GM21737 (cell line): ENCODE data around the gene KIAA0930.
"Not testable (repeated sequence)": the region's sequence is repeated elsewhere in the genome, so short reads cannot be mapped to it uniquely, and the experiment has no call there.

Source experiments
- ATAC-seq: cut with Tn5 transposase; IDR thresholded peaks from one replicate; pipeline ENCODE4 v1.9.1; 2021; ENCODE audit warnings: mild to moderate bottlenecking, moderate library complexity; ENCODE audit not compliant: unreplicated experiment

KIAA0930 gene

DNA sequence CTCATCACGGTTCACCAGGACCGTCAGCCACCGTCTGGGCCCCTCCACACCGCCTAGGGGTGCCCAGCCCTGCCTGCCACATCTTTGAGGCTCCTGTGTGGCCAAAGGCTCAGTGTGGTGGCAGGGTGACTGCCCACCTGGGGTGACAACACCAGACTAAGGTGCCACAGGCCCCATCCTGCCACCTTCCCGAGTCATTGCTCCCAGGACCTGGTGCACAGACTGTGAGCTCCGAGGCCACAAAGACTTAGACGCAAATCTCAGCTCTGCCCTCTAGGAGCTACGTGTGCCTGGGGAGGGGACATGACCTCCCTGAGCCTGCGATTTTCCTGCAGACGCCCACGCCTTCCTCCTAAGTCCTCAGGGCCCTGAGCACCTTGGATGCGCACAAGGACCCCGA lies 36.5 kb downstream of the KIAA0930 start:
- ATAC-seq, result no peak

DNA sequence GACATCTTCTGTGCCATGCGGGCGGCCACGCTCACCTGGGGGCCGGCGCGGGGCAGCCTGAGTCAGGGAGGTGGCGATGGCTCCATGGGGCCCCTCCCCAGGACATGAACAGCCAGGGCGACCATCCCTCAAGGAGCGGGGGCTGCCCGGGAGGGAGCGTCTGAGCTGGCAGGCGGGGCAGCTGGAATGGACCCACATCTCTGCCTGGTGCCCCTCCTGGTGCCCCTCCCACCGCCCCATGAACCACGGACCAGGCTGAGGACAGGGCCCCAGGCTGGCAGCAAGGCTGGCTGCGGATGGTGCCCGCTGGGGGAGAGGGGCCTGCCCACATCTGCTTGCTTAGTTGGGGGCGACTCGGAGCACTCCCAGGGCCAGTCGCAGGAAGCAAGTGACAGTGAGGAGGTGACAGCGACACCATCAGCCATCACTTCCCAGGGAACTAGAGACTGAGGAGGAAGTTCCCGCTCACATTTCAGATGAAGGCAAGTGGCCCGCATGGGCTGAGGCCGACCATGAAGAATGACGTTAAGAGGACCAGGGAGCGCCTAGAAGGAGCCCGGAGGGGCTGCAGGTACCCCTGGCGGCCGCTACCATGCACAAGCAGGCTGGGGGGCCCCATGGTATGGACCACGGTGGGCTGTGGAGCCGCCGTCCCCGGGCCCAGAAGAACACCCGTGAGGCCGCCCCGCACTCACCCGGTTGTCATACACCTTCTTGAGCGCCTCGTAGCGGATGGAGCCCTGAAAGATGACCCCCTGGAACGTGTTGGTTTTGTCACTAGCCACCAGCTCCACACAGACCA lies 37.3 kb downstream of the KIAA0930 start:
- no peak for ATAC-seq

DNA sequence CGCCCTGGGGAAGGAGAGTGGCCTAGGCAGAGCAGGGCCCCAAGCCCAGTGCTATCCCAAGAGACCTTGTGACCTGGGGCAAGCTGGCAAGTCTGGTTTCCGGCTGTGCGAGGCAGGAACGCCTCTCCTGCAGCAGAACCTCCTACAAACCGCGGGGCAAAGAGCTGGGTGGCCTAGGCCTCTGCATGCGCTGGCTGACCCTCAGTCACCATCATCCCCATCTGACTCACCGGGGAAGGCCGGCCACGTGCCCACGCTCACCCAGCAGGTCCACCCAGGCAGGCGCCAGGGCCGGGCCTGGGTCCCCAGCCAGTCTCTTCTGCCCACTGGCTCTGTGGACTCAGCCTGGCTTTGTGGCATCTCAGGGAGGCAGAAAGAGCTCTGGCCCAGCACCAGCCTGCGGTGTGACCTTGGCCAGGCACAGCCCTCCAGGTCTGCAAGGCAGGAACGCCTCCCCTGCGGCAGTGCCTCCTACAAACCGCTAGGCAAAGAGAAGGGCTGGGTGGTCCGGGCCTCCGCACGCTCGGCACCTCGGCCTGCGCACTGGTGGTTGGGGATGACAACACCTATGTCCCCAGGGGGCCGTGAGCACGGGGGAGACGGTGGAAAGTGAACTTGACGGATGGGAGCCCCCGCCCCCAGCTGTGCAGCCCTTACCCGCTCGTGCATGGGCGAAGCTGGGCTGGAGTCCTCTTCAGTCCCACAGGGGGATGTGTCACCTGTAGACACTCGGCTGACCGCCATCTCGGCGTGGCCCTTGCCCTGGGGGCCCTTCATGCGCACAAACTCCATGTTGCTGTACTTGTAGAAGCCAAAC lies 38.2 kb downstream of the KIAA0930 start:
- ATAC-seq, result no peak

GRCh38 chr22:45201678-45202332 lies 38.9 kb downstream of the KIAA0930 start:
- ATAC-seq, result no peak

- ATAC-seq, result no peak
Observed at GRCh38 chr22:45200860-45201511, 39.7 kb downstream of the KIAA0930 start.

DNA sequence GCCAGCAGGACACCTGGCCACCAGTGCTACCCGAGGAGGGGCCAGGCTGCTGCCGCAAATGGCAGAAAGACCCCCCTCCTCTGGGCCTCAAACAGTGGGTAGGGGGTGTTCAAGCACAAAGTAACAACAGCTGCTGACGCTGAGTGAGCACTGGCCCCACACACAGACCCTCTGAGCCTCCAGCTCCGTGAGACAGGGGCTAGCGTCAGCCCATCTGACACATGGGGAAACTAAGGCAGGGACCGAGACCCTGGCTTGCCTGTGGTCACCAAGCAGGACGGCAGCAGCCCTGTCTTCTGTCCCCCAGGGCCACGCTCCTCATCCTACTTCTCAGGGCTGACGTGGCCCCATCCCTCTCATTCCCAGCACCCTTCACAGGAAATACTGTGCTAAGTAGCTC lies 40.5 kb downstream of the KIAA0930 start:
- ATAC-seq, result no peak

- ATAC-seq, result no peak
Observed at GRCh38 chr22:45199723-45200122, 41.0 kb downstream of the KIAA0930 start.

DNA sequence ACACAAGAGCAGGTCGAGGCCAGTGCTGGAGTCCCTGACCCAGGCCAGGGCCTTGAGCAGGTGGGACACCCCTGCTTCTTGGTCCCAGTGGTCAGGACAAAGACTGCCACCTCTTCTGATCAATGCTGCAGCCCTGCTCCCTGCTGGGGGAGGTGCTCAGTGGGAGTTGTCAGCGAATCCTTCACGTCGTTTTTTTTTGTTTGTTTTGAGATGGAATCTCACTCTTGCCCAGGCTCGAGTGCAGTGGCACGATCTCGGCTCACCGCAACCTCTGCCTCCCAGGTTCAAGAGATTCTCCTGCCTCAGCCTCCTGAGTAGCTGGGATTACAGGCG lies 42.3 kb downstream of the KIAA0930 start:
- no peak for ATAC-seq

DNA sequence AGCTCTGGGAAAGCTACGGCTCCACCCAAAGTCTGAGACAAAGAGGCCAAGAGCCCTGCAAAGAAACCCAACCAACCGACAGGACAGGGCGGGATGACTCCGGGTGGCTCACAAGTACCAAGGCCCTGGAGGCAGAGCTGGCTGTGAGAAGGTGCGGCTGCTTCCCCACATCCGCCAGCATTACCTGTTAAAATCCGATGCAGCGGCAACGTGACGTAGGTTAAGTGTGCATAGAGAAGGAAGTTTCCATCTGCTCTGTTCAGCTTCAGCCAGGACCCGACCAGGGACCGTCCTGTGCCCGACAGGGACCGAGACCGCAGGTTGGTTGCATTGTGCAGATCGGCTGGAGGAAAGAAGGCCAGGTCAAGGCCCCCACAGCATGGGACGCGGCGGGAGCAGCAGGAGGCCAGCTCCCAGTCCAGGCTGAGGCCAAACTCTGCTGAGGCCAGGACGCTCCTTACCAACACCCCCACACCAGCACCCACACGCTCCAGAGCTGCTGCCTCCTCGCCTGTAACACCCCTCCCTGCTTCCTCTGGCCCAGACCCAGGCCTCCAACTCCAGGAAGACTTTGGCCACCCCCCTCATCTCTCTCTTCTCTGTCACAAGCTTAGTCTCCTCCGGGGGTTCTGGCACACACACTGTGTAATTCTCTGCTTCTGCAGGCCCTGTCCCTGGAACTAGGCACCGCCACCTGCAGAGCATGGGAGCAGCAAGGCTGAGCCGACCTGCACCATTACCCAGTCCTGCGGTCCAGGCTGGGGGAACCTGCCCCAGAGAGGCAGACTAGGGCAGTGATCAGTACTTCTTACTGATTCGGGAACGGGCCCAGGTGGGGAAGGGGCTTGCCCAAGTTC lies 42.9 kb downstream of the KIAA0930 start:
- ATAC-seq, result no peak

GRCh38 chr22:45196926-45197605 lies 43.6 kb downstream of the KIAA0930 start:
- ATAC-seq, result no peak

DNA sequence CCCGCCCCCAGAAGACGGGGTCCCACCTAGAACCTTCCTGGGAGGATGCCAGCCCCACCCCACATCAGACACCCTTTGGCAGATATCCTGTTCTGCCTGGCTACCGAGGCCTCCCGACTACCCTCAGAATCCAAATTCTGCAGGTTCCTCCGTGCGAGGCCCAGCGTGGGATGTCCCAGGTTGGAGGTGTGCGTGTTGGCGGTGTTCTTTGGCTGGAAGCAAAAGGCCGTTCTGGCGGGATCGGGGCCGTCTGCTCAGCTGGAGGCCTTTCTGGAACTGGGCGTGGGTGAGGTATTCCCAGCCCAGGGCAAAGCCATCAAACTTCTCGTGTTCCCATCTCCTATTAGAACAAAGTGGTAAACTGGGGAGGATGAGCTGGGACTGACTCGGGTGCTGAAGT lies 44.4 kb downstream of the KIAA0930 start:
- ATAC-seq, result no peak

- no peak for ATAC-seq
Observed at GRCh38 chr22:45195616-45196015, 45.1 kb downstream of the KIAA0930 start.

- ATAC-seq, result no peak
Observed at GRCh38 chr22:45194686-45195085, 46.0 kb downstream of the KIAA0930 start.

GRCh38 chr22:45192701-45193187 lies 48.0 kb downstream of the KIAA0930 start:
- no peak for ATAC-seq

GRCh38 chr22:45191746-45192145 lies 48.9 kb downstream of the KIAA0930 start:
- not testable (repeated sequence) for ATAC-seq

- no peak for ATAC-seq
Observed at GRCh38 chr22:45190202-45190872, 50.4 kb downstream of the KIAA0930 start.

DNA sequence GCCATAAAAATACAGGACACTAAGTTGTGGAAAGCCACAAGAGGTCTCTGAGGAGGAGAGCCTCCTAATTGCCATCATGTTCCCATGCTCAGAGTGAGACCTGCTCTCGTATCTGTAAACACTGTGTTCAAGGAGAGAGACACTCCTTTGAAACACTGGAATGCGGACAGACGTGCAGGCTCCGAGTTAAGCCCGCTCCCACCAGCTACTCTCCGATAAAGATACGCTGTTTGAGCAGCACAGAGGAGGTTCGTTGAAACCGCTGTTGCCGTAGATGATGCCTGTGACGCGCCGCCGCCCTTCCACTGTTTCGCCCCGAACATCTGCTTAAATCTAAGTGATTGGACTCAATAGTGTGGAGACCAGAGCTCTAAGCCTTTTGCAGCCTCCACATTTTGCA lies 51.9 kb downstream of the KIAA0930 start:
- no peak for ATAC-seq

DNA sequence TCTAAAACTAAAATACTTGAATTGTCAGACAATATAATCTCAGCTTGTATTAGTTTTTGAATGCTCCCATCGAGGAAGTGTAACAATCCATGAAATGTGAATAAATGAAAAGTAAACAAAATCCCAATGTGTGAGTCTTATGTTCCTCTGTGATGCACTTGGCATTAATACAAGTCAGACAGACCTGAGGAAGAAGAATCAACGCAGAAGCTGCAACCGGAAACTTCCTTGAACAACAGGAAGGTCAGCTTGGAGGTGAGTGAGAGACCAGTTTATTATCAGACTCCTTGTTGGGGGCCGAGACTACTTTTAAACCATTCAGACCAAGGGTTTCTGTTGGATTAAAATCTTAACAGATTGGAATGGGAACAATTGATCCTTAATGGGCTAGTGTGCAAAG lies 52.8 kb downstream of the KIAA0930 start:
- ATAC-seq, result no peak
